SU-DHL-6 (cell line): ENCODE data around the gene SDK2.

Experiments
- CTCF ChIP-seq: fragments of 200-600 bp; sonication (generic); IDR thresholded peaks from one replicate; pipeline ENCODE4 v1.5.1; 2017; ENCODE audit warnings: antibody characterized with exemption, mild to moderate bottlenecking, low read length, moderate library complexity; ENCODE audit not compliant: insufficient read depth, poor library complexity, severe bottlenecking
- EZH2phosphoT487 ChIP-seq: fragments of 200-600 bp; sonication (generic), shearing (Covaris generic); conservative IDR thresholded peaks from 2 replicates; pipeline ENCODE4 v1.6.1; 2018; ENCODE audit warnings: mild to moderate bottlenecking, antibody characterized with exemption, low read length, moderate library complexity, mixed read lengths

- no peak for TF ChIP-seq CTCF
- no peak for TF ChIP-seq EZH2phosphoT487
These were observed 336.0 kb downstream of the SDK2 start for GRCh38 chr17:73308017-73308823.
